AG10803 (cell line): ENCODE measurements around the gene MAB21L4.

Experiments used
- DNase-seq: peaks from one replicate; pipeline ENCODE4 v3.0.0; 2010; ENCODE audit warnings: low read depth
- H3K4me3 ChIP-seq: 2 replicates; pipeline ENCODE4 v1.5.1; 2011; ENCODE audit warnings: mild to moderate bottlenecking, low read length, control low read depth
- TF ChIP-seq, protein P1 (sequence below): conservative IDR thresholded peaks from 2 replicates; pipeline ENCODE4 v1.5.1; 2011; ENCODE audit warnings: mild to moderate bottlenecking, low read length, control low read depth, inconsistent platforms

The MAB21L4 gene

DNA sequence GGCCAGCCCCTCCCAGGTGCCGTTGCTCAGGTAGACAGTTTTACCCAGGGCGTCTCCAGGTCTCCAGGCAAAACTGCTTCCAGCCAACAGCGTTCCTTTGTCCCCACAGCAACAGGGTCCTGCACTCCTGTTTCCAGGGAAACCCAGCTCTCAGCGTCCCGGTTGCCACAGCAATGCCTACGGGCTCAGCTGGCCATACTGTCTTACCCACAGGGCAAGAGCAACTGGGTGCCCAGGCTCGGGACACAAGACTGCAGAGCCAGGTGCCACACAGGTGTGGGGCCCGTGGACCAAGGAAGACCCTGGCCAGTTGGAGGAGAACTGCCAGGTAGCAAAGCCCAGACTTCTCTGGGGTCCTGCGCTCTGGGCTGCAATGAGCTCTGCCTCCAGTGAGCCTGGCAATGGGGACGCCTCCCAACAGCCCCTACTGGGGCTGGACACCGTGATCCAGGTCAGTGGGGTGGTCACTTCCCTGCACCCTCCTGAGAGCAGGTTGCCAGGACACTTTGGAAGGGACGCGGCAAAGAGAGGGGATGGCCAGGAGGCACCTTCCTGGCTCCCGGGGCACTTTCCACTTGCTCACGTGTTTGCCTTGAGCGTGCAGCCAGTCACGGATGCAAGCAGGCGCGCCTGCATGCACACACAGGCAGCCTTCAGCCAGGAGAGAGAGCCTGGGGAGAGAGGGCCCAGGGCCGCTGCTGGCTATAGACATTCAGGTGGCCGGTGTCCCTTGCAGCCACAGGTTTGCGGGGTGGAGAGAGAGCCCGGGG, 10.4 kb upstream of the MAB21L4 start, which contains the start of gene CROCC2:
TSS of gene CROCC2 (plus strand) at position 196 of the 770 bp plus-strand sequence. CDS start at position 374, 178 bp downstream.
- TF ChIP-seq, protein P1, sequence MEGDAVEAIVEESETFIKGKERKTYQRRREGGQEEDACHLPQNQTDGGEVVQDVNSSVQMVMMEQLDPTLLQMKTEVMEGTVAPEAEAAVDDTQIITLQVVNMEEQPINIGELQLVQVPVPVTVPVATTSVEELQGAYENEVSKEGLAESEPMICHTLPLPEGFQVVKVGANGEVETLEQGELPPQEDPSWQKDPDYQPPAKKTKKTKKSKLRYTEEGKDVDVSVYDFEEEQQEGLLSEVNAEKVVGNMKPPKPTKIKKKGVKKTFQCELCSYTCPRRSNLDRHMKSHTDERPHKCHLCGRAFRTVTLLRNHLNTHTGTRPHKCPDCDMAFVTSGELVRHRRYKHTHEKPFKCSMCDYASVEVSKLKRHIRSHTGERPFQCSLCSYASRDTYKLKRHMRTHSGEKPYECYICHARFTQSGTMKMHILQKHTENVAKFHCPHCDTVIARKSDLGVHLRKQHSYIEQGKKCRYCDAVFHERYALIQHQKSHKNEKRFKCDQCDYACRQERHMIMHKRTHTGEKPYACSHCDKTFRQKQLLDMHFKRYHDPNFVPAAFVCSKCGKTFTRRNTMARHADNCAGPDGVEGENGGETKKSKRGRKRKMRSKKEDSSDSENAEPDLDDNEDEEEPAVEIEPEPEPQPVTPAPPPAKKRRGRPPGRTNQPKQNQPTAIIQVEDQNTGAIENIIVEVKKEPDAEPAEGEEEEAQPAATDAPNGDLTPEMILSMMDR: no peak
- DNase-seq: no peak
- no peak within 1 kb of the TSS for H3K4me3 ChIP-seq

GRCh38 chr2:240905176-240905781, 9.3 kb upstream of the MAB21L4 start:
- H3K4me3 ChIP-seq: no peak overlapping the region
- no peak for DNase-seq
- TF ChIP-seq, protein P1: no peak

GRCh38 chr2:240904216-240905175, 8.5 kb upstream of the MAB21L4 start:
- H3K4me3 ChIP-seq: no peak overlapping the region
- TF ChIP-seq, protein P1: no peak
- no peak for DNase-seq

GRCh38 chr2:240903191-240904060, 7.5 kb upstream of the MAB21L4 start:
- H3K4me3 ChIP-seq: no peak overlapping the region
- TF ChIP-seq, protein P1: no peak
- no peak for DNase-seq

DNA sequence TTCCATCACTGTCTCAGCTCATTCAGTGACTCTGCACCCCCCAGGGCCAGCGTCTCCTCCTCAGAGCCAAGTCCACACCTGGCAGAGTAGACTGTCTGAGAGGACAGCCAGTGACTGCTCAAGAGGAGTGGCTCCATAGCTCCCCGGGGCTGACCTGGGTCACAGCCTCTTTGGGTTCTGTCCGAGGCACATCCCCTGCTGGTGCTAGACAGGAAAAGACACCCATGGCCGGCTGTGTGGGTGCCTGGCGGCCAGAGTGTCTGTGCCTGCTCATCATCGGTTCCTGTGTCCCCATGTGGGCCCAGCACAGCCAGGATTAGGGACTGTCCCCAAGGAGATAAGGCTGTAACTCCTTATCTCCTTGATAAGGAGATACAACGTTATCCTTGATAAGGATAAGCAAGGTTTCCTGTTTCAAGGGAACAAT, 6.7 kb upstream of the MAB21L4 start:
- TF ChIP-seq, protein P1: no peak
- H3K4me3 ChIP-seq: no peak overlapping the region
- no peak for DNase-seq

GRCh38 chr2:240901986-240902614, 6.1 kb upstream of the MAB21L4 start:
- TF ChIP-seq, protein P1: no peak
- DNase-seq: no peak
- no peak overlapping the region for H3K4me3 ChIP-seq
